ENCODE results near the gene GFER.
"Not testable (repeated sequence)": the region's sequence is repeated elsewhere in the genome, so short reads cannot be mapped to it uniquely, and the experiment has no call there.

Gene GFER

GRCh38 chr16:2008009-2008526, 24.1 kb downstream of the GFER start:
- DNase-seq, result peak in 1 of 3 donors; percentile 27

GRCh38 chr16:2008631-2009163, 24.7 kb downstream of the GFER start:
- peak; percentile 51 to 60 (median 59) for DNase-seq

- DNase-seq, result peak in 2 of 3 donors; percentile 54 to 70
Observed at GRCh38 chr16:2009164-2009711, 25.2 kb downstream of the GFER start.

- peak; percentile 91 to 96 (median 95) for DNase-seq
Observed at GRCh38 chr16:2009791-2010510, 26.0 kb downstream of the GFER start, which contains the start of gene ZNF598. Gene ZNF598 (minus strand): TSS chr16:2009821.

- DNase-seq, result not testable (repeated sequence)
Observed at GRCh38 chr16:2011726-2012125, 27.7 kb downstream of the GFER start.

GRCh38 chr16:2013527-2013926, 29.5 kb downstream of the GFER start:
- no peak for DNase-seq

- DNase-seq, result peak in 2 of 3 donors; percentile 37 to 49
Observed at GRCh38 chr16:2015117-2015946, 31.3 kb downstream of the GFER start.

GRCh38 chr16:2015947-2016208, 31.9 kb downstream of the GFER start:
- DNase-seq, result no peak

GRCh38 chr16:2016407-2016922, 32.5 kb downstream of the GFER start:
- peak in 1 of 3 donors; percentile 36 for DNase-seq

- peak in 1 of 3 donors; percentile 51 for DNase-seq
Observed at GRCh38 chr16:2019518-2019920, 35.5 kb downstream of the GFER start, which contains the start of gene NPW. Gene NPW (plus strand): TSS chr16:2019785.

- DNase-seq, result no peak
Observed at GRCh38 chr16:2019921-2020831, 36.2 kb downstream of the GFER start.

GRCh38 chr16:2022723-2023091, 38.7 kb downstream of the GFER start:
- peak in 2 of 3 donors; percentile 46 to 65 for DNase-seq

- DNase-seq, result peak; percentile 92 to 96 (median 96)
Observed at GRCh38 chr16:2023092-2024031, 39.4 kb downstream of the GFER start.

GRCh38 chr16:2024032-2024420, 40.0 kb downstream of the GFER start:
- no peak for DNase-seq

GRCh38 chr16:2025251-2025650, 41.3 kb downstream of the GFER start:
- no peak for DNase-seq

- DNase-seq, result no peak
Observed at GRCh38 chr16:2025878-2026460, 42.0 kb downstream of the GFER start.

GRCh38 chr16:2026461-2027023, 42.5 kb downstream of the GFER start, which contains the start of gene NHERF2:
Gene NHERF2 (plus strand): TSS chr16:2026902. CDS start chr16:2027006, 104 bp downstream.
- DNase-seq, result peak in 2 of 3 donors; percentile 51 to 70

- peak in 1 of 3 donors; percentile 48 for DNase-seq
Observed at GRCh38 chr16:2027024-2028010, 43.3 kb downstream of the GFER start.

- DNase-seq, result no peak
Observed at GRCh38 chr16:2028146-2028545, 44.2 kb downstream of the GFER start.

Data from suppressor macrophage treated with lipopolysaccharide for 1 hour (primary cell).